ENCODE measurements around the gene FAM120AOS. TPM values are rescaled to one million over a fixed set of nuclear protein-coding genes. Genes with fewer than 3 reads are reported as not detected.

Gene FAM120AOS
- total and polyA plus RNA-seq, 2 of the 4 experiments (the other 2 are of a cell fraction): 22.7 to 24.7 TPM

GRCh38 chr9:93435386-93435785 is 18.0 kb downstream of the FAM120AOS start:
- Histone ChIP-seq H3K4me2 (ENCODE audit: low read depth, low read length) (no peak overlapping the region), H4K20me1 (ENCODE audit: insufficient read depth, low read length) (no peaks in the 10 kb centered on the region), H3K14ac (replicated peaks; ENCODE audit: low read depth, low read length) (no peak overlapping the region), H3K9me3 (ENCODE audit: control insufficient read depth, insufficient read depth, low read length) (no peaks in the 10 kb centered on the region), H3K23ac (ENCODE audit: low read depth, low read length) (no peak overlapping the region), H2BK120ac (ENCODE audit: low read depth, low read length) (no peak overlapping the region), H2AK5ac (ENCODE audit: low read depth, low read length) (no peak overlapping the region), H2BK5ac (ENCODE audit: low read depth, low read length, poor library complexity, severe bottlenecking) (no peak overlapping the region), H3K27ac (ENCODE audit: insufficient read depth, low read length) (no peak overlapping the region), H4K5ac (ENCODE audit: low read depth, low read length) (no peak overlapping the region), H4K8ac (ENCODE audit: low read depth in 2 of 2, low read length in 2 of 2) (no peak overlapping the region), H3K4ac (ENCODE audit: low read depth, low read length) (no peak overlapping the region), H3K9ac (ENCODE audit: low read depth, low read length) (no peak overlapping the region), H3K79me1 (ENCODE audit: low read depth in 1 of 2, low read length in 2 of 2) (no peaks in the 10 kb centered on the region), H2AFZ (replicated peaks; ENCODE audit: low read length, poor library complexity) (no peak overlapping the region), H4K91ac (ENCODE audit: insufficient read depth, low read depth, low read length) (no peak overlapping the region), H3K18ac (ENCODE audit: low read depth, low read length) (no peak overlapping the region), H3K36me3 (ENCODE audit: control insufficient read depth, insufficient read depth, low read length) (no peaks in the 10 kb centered on the region), H3K4me3 (ENCODE audit: insufficient read depth, low read depth, low read length) (no peak overlapping the region), H2BK20ac (ENCODE audit: low read depth, low read length) (no peak overlapping the region), H2BK15ac (ENCODE audit: low read depth, low read length) (no peak overlapping the region), H2AK9ac (replicated peaks; ENCODE audit: low read depth, low read length, poor library complexity) (no peak overlapping the region), H3K9me1 (ENCODE audit: insufficient read depth, low read length) (no peaks in the 10 kb centered on the region), H3K4me1 (ENCODE audit: control insufficient read depth, insufficient read depth, low read length) (no peaks in the 10 kb centered on the region), H3K27me3 (ENCODE audit: control insufficient read depth, insufficient read depth, low read length) (no peaks in the 10 kb centered on the region), H3K56ac (ENCODE audit: extremely low read depth, insufficient read depth, low read length) (no peak overlapping the region)
- in situ Hi-C loops (cut with MboI; ENCODE audit: low sequenced_read_pairs): no loop called here
- ATAC-seq (ENCODE audit: low read depth) (no peak), DNase-seq (no peak)
- POLR2A ChIA-PET (ENCODE audit: unreplicated experiment): no interaction called here
- CTCF ChIA-PET: no interaction called here
- BruUV-seq (replicated peaks): no TSS peak
- no CpG with 5 or more reads among the region's 8 CpGs for whole genome bisulfite sequencing, 2 experiments (ENCODE audit: extremely low coverage in 2 of 2, insufficient read length in 1 of 2)
- dilution Hi-C loops (cut with HindIII; ENCODE audit: low sequenced_read_pairs, unreplicated experiment): no loop called here
- no peak for TF ChIP-seq MXI1 (IDR thresholded peaks at IDR 0.05; ENCODE audit: borderline replicate concordance, low read depth, low read length)
- no peak for TF ChIP-seq MAZ (IDR thresholded peaks at IDR 0.05; ENCODE audit: borderline replicate concordance, low read depth, low read length)
- TF ChIP-seq RFX5 (IDR thresholded peaks at IDR 0.05; ENCODE audit: low read depth, low read length): no peak
- TF ChIP-seq BHLHE40 (IDR thresholded peaks at IDR 0.05; ENCODE audit: low read depth, low read length): no peak
- no peak for TF ChIP-seq RCOR1 (IDR thresholded peaks at IDR 0.05; ENCODE audit: insufficient replicate concordance, low read length)
- TF ChIP-seq RAD21 (IDR thresholded peaks at IDR 0.05; ENCODE audit: low read length): no peak
- TF ChIP-seq CHD1 (IDR thresholded peaks at IDR 0.05; ENCODE audit: low read depth, low read length): no peak
- no peak for TF ChIP-seq CEBPB (IDR thresholded peaks at IDR 0.05; ENCODE audit: low read depth, low read length)
- TF ChIP-seq USF2 (IDR thresholded peaks at IDR 0.05; ENCODE audit: low read depth, low read length): no peak
- intact Hi-C loops (cut with micrococcal nuclease): no loop called here

All from IMR-90 (cell line).